Fibroblast of pulmonary artery (primary cell): Measurements from ENCODE around the gene CLIC4.

Experiments
- DNase-seq: peaks from one replicate; pipeline ENCODE4 v3.0.0-alpha.2; 2010; ENCODE audit warnings: low read depth
- H3K4me3 ChIP-seq: replicated peaks from 2 replicates; pipeline ENCODE4 v1.5.1; 2011; ENCODE audit warnings: low read depth, mild to moderate bottlenecking, control low read depth, low read length, moderate library complexity
- TF ChIP-seq, protein P1 (sequence below): IDR thresholded peaks from 2 replicates; pipeline ENCODE4 v1.5.1; 2011; ENCODE audit warnings: mild to moderate bottlenecking, control low read depth, low read length, inconsistent platforms; ENCODE audit errors: missing control alignments

The CLIC4 gene

DNA sequence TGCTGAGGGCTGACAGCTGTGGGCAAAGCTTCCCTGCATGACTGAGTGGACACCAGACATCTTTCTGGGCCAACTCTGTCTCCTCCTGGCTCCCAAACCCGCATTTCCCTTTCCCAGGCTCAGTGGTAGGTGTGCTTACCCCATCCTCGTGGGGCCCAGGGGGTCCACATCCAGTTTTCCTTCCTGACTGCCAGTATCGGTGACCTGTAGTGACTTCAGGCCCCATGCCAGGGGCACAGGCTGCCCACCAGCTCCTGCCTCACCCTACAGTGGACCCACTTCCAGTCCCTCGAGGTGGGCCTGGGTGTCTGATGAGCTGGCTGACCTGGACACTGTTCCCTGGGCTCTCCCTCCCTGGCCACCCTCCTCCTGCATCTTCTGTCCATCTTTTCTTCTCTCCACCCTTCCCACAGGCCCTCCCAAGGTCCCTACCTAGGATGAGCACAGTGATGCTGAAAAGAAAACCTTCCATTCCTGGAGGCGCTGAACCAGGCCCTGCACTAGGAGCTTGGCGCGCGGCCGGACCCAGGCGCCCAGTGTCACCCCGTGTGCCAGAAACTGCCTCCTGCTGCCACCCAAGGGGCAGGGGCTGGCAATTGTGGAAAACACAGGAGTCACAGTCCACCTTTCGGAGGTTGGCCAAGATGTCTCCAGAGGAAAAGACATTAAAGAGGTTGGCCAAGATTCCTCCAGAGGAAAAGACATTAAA is 117.7 kb downstream of the CLIC4 start:
- TF ChIP-seq, protein P1, sequence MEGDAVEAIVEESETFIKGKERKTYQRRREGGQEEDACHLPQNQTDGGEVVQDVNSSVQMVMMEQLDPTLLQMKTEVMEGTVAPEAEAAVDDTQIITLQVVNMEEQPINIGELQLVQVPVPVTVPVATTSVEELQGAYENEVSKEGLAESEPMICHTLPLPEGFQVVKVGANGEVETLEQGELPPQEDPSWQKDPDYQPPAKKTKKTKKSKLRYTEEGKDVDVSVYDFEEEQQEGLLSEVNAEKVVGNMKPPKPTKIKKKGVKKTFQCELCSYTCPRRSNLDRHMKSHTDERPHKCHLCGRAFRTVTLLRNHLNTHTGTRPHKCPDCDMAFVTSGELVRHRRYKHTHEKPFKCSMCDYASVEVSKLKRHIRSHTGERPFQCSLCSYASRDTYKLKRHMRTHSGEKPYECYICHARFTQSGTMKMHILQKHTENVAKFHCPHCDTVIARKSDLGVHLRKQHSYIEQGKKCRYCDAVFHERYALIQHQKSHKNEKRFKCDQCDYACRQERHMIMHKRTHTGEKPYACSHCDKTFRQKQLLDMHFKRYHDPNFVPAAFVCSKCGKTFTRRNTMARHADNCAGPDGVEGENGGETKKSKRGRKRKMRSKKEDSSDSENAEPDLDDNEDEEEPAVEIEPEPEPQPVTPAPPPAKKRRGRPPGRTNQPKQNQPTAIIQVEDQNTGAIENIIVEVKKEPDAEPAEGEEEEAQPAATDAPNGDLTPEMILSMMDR = no peak
- DNase-seq = no peak
- H3K4me3 ChIP-seq = no peak overlapping the region

GRCh38 chr1:24864370-24864777 is 119.1 kb downstream of the CLIC4 start:
- TF ChIP-seq, protein P1 = no peak
- H3K4me3 ChIP-seq = no peak overlapping the region
- no peak for DNase-seq

GRCh38 chr1:24865168-24865567 is 119.9 kb downstream of the CLIC4 start:
- TF ChIP-seq, protein P1 = no peak
- H3K4me3 ChIP-seq = no peak overlapping the region
- no peak for DNase-seq

DNA sequence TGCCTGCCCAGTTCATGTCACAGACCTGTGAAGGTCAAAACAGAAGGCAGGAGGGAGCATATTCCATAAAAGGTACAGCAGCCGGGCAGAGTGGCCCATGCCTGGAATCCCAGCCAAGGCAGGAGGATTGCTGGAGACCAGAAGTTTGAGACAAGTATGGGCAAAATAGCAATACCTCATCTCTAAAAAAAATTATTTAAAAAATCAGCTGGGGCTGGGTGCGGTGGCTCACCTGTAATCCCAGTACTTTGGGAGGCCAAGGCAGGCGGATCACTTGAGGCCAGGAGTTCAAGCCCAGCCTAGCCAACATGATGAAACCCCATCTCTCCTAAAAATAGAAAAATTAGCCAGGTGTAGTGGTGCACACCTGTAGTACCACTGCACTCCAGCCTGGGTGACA is 120.3 kb downstream of the CLIC4 start:
- TF ChIP-seq, protein P1 = no peak
- H3K4me3 ChIP-seq = no peak overlapping the region
- no peak for DNase-seq

GRCh38 chr1:24866211-24867083 is 121.2 kb downstream of the CLIC4 start:
- no peak overlapping the region for H3K4me3 ChIP-seq
- TF ChIP-seq, protein P1 = no peak
- no peak for DNase-seq

DNA sequence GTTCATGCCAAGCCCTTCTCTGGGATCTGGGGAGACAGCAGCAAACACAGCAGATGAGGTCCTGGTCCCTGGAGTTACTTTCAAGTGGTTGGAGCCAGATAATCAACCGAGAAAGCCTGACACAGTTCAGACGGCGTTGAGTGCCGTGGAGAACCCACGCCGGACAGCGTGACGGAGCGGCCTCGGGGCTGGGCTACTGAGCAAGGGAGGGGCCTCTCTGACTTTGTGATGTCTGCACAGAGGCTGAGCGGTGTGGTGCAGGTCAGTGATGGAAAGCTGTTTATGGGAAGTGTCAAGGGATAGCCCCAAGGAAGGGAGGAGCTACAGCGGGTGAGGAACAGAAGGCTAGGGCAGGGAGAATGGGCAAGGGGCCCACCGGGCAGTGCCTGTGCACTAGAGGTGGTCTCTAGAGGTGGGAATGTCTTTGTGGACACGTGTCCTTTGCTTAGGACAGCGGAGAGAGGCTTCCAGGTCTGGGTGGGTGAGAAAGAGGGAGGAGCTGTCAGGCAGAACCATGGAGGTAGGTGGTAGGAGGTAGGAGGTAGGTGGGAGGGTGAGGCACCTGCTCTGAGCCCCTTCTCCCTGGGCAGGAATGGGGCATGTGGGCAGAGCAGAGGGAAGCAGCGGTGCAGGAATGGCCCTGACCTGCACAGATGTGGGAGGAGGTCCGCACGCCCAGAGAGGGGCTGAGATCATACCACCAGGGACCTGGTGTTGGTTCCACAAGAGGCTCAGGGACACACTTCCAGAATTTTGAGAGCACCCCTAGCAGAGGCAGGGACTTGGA is 122.0 kb downstream of the CLIC4 start:
- TF ChIP-seq, protein P1 = no peak
- no peak for DNase-seq
- no peak overlapping the region for H3K4me3 ChIP-seq
